Epithelial cell of esophagus (primary cell): ENCODE data around the gene MEMO1.
A peak's percentile ranks its signal among the peaks of the same experiment; 100 is the strongest.

Experiments used
- DNase-seq: peaks from one replicate; pipeline ENCODE4 v3.0.0; 2010; ENCODE audit warnings: low read depth
- H3K4me3 ChIP-seq: 2 replicates; pipeline ENCODE4 v1.5.1; 2011; ENCODE audit warnings: mild to moderate bottlenecking, low read length, control low read depth
- TF ChIP-seq, protein P1 (sequence below): IDR thresholded peaks from 2 replicates; pipeline ENCODE4 v1.5.1; 2011; ENCODE audit warnings: low read depth, mild to moderate bottlenecking, low read length, control low read depth, inconsistent platforms; ENCODE audit not compliant: insufficient read depth; ENCODE audit errors: missing control alignments

Gene MEMO1

GRCh38 chr2:31940920-31941319, 69.9 kb downstream of the MEMO1 start:
- TF ChIP-seq, protein P1, sequence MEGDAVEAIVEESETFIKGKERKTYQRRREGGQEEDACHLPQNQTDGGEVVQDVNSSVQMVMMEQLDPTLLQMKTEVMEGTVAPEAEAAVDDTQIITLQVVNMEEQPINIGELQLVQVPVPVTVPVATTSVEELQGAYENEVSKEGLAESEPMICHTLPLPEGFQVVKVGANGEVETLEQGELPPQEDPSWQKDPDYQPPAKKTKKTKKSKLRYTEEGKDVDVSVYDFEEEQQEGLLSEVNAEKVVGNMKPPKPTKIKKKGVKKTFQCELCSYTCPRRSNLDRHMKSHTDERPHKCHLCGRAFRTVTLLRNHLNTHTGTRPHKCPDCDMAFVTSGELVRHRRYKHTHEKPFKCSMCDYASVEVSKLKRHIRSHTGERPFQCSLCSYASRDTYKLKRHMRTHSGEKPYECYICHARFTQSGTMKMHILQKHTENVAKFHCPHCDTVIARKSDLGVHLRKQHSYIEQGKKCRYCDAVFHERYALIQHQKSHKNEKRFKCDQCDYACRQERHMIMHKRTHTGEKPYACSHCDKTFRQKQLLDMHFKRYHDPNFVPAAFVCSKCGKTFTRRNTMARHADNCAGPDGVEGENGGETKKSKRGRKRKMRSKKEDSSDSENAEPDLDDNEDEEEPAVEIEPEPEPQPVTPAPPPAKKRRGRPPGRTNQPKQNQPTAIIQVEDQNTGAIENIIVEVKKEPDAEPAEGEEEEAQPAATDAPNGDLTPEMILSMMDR = no peak
- no peak overlapping the region for H3K4me3 ChIP-seq
- peak; percentile 80 for DNase-seq

DNA sequence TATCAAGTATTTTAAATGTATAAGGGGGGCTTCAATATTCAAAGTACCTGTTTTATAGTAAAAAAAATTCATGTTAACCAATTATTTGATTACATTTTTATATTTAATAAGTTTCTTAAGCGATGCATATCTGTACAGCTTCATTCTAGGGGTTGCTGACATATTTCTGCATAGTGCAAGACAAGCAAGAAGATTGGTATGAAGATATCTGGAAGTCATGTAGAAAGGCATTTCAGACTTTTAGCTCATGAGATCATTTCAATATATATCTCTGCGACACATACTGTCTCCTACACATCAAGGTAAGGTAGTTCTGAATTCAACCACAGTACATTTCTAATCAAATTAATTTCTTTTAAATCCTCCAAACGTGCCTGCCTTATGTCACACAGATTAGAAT, 73.1 kb downstream of the MEMO1 start:
- no peak overlapping the region for H3K4me3 ChIP-seq
- no peak for DNase-seq
- TF ChIP-seq, protein P1 = no peak

- TF ChIP-seq, protein P1 = no peak
- H3K4me3 ChIP-seq = no peak overlapping the region
- DNase-seq = no peak
Measured at GRCh38 chr2:31935370-31935769, 75.4 kb downstream of the MEMO1 start.

DNA sequence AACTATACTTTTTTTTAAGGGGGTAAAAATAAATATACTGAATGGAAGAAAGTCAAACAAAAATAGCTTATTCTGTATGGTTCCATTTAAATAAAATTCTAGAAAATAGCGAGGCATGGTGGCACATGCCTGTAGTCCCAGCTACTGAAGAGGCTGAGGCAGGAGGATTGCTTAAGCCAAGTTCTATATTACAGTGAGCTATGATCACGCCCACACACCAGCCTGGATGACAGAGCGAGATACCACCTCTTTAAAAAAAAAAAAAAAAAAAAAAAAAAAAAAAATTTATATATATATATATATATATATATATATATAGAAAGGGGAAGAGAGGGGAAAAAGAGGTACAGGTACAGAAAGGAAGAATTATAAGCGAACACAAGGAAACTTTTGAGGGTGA, 77.7 kb downstream of the MEMO1 start:
- peak; percentile 12 for DNase-seq
- no peak overlapping the region for H3K4me3 ChIP-seq
- TF ChIP-seq, protein P1 = no peak

DNA sequence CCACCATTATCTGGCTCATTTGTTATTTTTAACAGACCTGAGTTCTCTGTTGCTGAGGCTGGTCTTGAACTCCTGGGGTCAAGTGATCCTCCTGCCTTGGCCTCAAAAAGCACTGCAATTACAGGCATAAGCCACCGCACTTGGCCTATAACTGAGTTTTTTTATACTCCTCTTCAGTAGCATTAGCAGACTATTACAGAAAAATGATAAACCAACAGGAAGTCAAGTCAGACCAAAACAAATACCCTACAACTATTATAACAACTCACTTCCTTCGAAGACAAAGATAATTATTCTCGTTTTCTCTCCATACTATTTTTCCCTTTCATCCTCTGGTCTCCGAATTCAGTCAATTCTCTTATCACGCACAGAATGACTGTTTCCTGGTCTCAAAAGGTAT, 78.2 kb downstream of the MEMO1 start:
- TF ChIP-seq, protein P1 = no peak
- DNase-seq = no peak
- no peak overlapping the region for H3K4me3 ChIP-seq

DNA sequence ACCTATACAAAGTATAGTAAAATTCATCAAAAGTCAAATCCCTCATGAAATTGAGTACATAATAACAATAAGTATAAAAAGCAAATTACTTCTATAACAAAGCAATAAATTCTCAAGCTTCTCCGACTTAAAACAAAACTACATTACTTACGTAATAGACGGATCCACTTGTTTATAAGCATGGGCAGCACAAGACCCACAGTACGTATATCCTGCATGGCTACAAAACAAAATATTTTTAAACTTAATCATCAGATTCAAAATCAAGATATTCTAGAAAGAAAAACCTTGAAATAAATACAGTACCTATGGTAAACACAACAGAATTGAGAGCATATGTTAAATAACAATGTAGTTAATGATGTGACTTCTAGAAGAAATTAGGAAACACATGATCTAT, 78.9 kb downstream of the MEMO1 start:
- TF ChIP-seq, protein P1 = no peak
- no peak for DNase-seq
- H3K4me3 ChIP-seq = no peak overlapping the region

DNA sequence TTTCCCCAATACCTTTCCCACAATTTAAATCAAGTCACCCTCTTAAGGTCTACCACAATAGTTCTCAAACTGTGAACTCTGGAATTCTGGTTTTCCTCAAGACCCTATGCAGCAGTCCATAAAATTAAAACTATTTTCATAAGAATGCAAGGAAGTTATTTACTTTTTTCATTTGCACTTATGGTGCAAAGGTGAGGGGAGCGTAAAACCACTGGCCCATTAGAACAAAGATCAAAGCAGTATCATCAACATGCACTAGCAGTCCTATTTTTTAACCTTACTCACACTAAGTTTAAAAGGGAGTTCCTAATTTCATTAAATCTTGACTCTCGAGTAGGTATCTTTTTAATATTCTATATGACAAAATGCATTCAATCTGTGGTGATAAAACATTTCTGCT, 85.3 kb downstream of the MEMO1 start:
- DNase-seq = no peak
- no peak overlapping the region for H3K4me3 ChIP-seq
- TF ChIP-seq, protein P1 = no peak
